ENCODE results near the gene FBF1. TPM values are rescaled to one million over a fixed set of nuclear protein-coding genes. Genes with fewer than 3 reads are reported as not detected.

Gene FBF1
- total and polyA plus RNA-seq, 2 of the 8 experiments (the other 6 are each of a cell fraction or from before 2014, with no cell fraction given): 8.1 to 13.1 TPM

DNA sequence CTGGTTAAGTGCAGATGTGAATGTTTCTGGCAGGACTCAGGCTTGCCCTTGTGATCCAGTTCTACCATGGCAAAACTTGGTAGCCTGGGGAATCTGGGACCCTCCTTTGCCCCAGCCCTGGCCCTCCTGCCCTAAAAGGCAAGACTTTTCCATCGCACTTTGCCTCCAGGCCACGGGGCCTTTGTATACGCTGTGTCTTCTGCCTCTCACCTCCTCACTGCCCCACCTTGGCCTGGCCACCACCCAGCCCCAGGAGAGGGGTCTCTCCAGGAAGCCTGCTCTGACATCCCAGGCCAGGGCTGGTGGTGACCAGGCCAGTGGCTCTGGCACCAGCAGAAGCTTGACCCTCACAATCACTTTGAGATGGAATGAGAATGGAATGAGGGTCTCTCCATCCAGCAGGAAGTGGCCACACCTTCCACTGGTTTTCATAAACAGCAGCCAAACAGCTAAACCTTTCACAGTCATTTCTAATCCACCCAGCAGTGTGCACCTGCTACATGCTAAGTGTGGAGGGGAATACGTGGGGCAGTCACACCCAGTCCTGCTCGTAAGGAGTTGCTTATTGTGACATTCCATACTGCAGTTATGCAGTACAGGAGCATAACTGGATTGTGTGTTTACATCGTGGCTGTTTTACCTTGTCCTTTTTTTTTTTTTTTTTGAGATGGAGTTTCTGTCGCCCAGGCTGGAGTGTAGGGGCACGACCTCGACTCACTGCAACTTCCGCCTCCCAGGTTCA is 34.5 kb downstream of the FBF1 start (continued):
- TF ChIP-seq SIN3A (conservative IDR thresholded peaks at IDR 0.05 in 1 of 2, IDR thresholded peaks at IDR 0.05 in 1 of 2; ENCODE audit: low read depth in 1 of 2, low read length in 2 of 2) (no peak), SUZ12 (IDR thresholded peaks at IDR 0.05; ENCODE audit: low read length) (no peak), CHD2 (IDR thresholded peaks at IDR 0.05; ENCODE audit: low read length) (no peak), CTBP2 (IDR thresholded peaks at IDR 0.05; ENCODE audit: borderline replicate concordance, insufficient read depth, insufficient read length, low read length) (no peak), SAP30 (IDR thresholded peaks at IDR 0.05; ENCODE audit: insufficient read depth, insufficient replicate concordance, low read length) (no peak)
- TF ChIP-seq, protein P1, sequence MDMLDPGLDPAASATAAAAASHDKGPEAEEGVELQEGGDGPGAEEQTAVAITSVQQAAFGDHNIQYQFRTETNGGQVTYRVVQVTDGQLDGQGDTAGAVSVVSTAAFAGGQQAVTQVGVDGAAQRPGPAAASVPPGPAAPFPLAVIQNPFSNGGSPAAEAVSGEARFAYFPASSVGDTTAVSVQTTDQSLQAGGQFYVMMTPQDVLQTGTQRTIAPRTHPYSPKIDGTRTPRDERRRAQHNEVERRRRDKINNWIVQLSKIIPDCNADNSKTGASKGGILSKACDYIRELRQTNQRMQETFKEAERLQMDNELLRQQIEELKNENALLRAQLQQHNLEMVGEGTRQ (IDR thresholded peaks at IDR 0.05; ENCODE audit: low read length): no peak
